Forelimb muscle (tissue), 1 donor: ENCODE data around the gene PABPC1L2B. TPM values are rescaled to one million over a fixed set of nuclear protein-coding genes. Genes with fewer than 3 reads are reported as not detected.
"Not testable (repeated sequence)": the region's sequence is repeated elsewhere in the genome, so short reads cannot be mapped to it uniquely, and the experiment has no call there.

ENCODE experiments used
- DNase-seq: peaks from one replicate; pipeline ENCODE4 v3.0.0-alpha.2; 2013; ENCODE audit warnings: low read depth
- polyA plus RNA-seq: library from polyadenylated mRNA; unstranded; fragments of 120-200 nt; gene quantifications from one replicate; pipeline ENCODE4 v1.2.1, GENCODE V29; 2013; ENCODE audit not compliant: insufficient read length

Gene PABPC1L2B
- polyA plus RNA-seq = not detected

DNA sequence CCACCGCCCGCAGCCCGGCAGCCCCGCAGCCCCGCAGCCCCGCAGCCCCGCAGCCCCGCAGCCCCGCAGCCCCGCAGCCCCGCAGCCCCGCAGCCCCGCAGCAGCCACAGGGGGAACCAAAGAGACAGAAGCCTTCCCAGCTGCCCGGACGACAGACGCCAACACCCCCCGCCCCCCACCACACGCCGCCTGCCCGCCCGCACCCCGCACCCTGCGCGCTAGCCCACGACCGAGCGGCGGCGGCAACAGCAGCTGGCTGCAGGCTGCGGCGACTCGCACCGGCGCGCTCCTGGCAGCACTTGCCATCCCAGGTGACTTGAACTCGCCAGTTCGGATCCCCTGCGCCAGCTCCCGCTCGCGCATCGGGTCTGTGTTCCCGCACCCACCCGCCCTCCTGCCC, at the start of gene PABPC1L2B:
PABPC1L2B (plus strand) TSS at position 207 of the 400 bp plus-strand sequence. CDS start 704 bp downstream, outside the sequence.
- not testable (repeated sequence) for DNase-seq

- not testable (repeated sequence) for DNase-seq
These were observed 42.8 kb upstream of the PABPC1L2B start for GRCh38 chrX:72959971-72960370.

DNA sequence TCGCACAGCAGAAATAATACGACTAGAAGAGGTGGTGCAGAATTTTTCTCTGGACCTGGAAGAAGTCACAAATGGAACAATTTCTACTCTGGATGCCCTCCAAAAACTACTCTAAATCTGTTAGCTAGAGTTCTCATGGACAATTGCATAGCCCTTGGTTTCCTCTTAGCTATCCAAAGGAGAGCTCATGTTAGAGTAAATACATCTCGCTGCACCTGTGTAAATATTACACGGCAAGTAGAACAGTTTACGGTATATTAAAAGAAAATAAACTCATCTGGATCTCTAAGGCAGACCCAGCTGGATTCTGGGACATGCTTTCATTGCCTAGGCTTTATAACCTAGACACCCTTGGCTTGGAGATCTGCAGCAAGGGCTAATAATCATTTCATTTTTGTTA, 30.9 kb upstream of the PABPC1L2B start:
- DNase-seq = not testable (repeated sequence)

DNA sequence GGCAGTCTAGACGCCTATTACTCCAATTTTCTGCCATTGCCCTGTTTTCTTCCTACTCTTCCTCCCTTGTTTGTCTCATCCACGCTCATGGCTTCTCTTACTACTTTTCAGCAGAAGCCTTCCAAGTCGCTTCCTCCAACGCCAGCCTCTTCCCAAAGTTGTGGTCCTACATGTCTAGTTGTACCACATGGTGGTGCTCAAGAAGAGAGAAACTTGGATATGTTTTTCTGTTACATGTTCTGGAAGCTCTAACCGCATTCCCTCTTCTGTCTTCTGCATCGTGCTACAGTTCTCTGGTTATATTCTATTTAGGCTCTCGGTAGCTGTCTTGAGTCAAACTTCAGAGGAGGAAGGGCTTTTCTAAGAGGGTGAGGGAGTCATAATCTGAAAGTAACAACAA, 27.9 kb upstream of the PABPC1L2B start:
- not testable (repeated sequence) for DNase-seq

GRCh38 chrX:72980894-72981469, 21.8 kb upstream of the PABPC1L2B start:
- not testable (repeated sequence) for DNase-seq

DNA sequence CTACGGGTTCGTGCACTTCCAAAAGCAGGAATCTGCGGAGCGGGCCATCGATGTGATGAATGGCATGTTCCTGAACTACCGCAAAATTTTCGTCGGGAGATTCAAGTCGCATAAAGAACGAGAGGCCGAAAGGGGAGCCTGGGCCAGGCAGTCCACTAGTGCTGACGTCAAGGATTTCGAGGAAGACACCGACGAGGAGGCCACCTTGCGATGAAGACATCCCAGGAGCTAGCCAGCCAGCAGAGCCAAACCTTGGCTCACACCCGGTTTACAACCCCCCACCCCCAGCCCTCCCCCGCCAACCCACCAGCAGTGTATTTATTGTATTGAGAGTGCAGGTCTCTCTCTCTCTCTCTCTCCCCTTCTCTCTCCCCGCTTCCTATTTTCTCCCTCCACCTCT, 1.3 kb downstream of the PABPC1L2B start:
- not testable (repeated sequence) for DNase-seq

DNA sequence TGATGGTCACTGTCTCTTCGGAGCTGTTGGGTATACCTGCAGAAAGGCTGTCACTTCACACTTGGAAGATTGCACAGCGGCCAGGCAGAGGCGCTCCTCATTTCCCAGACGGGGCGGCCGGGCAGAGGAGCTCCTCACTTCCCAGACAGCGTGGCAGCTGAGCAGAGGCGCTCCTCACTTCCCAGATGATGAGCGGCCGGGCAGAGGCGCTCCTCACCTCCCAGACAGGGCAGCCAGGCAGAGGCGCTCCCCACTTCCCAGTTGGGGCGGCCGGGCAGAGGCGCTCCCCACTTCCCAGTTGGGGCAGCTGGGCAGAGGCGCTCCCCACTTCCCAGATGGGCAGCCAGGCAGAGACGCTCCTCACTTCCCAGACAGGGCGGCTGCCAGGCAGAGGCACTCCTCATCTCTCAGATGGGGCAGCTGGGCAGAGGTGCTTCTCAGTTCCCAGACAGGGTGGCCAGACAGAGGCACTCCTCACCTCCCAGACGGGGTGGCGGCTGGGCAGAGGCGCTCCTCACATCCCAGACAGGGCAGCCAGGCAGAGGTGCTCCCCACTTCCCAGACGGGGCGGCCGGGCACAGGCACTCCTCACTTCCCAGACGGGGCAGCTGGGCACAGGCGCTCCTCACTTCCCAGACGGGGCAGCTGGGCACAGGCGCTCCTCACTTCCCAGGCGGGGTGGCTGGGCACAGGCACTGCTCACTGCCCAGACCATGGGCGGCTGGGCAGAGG, 18.8 kb downstream of the PABPC1L2B start:
- no peak for DNase-seq

DNA sequence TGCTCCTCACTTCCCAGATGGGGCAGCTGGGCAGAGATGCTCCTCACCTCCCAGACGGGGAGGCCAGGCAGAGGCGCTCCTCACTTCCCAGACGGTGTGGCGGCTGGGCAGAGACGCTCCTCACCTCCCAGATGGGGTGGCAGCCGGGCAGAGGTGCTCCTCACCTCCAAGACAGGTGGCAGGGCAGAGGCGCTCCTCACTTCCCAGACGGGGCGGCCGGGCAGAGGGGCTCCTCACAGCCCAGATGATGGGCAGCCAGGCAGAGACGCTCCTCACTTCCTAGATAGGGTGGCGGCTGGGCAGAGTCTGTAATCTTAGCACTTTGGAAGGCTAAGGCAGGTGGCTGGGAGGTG, 19.3 kb downstream of the PABPC1L2B start:
- not testable (repeated sequence) for DNase-seq

DNA sequence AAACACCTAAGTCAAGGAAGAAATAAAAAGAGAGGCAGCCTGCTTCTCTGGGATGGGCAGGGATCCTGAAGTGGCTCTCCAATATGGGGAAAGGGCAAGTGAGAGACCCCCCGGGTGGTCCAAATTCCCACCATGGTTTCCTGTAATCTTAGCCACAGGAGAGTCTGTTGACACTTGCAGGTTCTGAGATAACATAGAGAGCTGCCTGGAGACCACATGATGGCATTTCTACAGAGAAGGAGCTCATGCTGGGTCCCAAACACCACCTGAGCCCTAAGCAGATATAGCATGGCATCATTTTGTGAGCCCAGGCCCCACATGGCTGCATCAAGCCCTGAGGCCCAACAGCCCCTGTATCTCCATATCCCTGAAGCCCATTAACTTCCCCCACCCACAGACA, 26.1 kb downstream of the PABPC1L2B start:
- no peak for DNase-seq

Other genes with a start within 250 kb of the PABPC1L2B start
- gene DMRTC1B, start 226.0 kb upstream of the PABPC1L2B start, polyA plus RNA-seq = 0.34 TPM
- not detected for gene FAM236B, start 220.3 kb upstream of the PABPC1L2B start, polyA plus RNA-seq
- gene FAM236D, start 194.7 kb upstream of the PABPC1L2B start, polyA plus RNA-seq = not detected
- gene FAM236C, start 90.3 kb upstream of the PABPC1L2B start, polyA plus RNA-seq = not detected
- gene FAM236A, start 64.7 kb upstream of the PABPC1L2B start, polyA plus RNA-seq = not detected
- not detected for gene DMRTC1, start 59.1 kb upstream of the PABPC1L2B start, polyA plus RNA-seq
- not detected for gene PABPC1L2A, start 76.6 kb downstream of the PABPC1L2B start, polyA plus RNA-seq
- gene NAP1L2, start 211.9 kb downstream of the PABPC1L2B start, polyA plus RNA-seq = 0.54 TPM